Esophagus squamous epithelium (tissue), 5 donors: ENCODE measurements around the gene MYH14. TPM values are rescaled to one million over a fixed set of nuclear protein-coding genes. Genes with fewer than 3 reads are reported as not detected.
"Not testable (repeated sequence)": the region's sequence is repeated elsewhere in the genome, so short reads cannot be mapped to it uniquely, and the experiment has no call there.

Source experiments
- DNase-seq: peaks from one replicate; lab custom pipeline; 2025; lab: John Stamatoyannopoulos, UW
- H3K27ac ChIP-seq, 4 donors: fragments of 200-600 bp; sonication (generic); one replicate each; pipeline ENCODE4 v1.5.1; 2016 to 2019; ENCODE audit warnings: mild to moderate bottlenecking in 1 of 4
- H3K27me3 ChIP-seq, 4 donors: fragments of 200-600 bp; sonication (generic); 1 replicate in 3 of 4; 2 replicates in 1 of 4; pipeline versions ENCODE4 v1.5.1 to v1.6.0; 2017 to 2021; ENCODE audit warnings: antibody characterized with exemption in 1 of 4
- H3K36me3 ChIP-seq, 3 donors: fragments of 200-600 bp; sonication (generic); one replicate each; pipeline ENCODE4 v1.5.1; 2016 to 2019
- H3K4me1 ChIP-seq, 3 donors: fragments of 200-600 bp; sonication (generic); one replicate each; pipeline ENCODE4 v1.5.1; 2017 to 2019
- H3K4me3 ChIP-seq, 4 donors: fragments of 200-600 bp; sonication (generic); 1 replicate in 3 of 4; 2 replicates in 1 of 4; pipeline ENCODE4 v1.5.1; 2016 to 2019; ENCODE audit warnings: mild to moderate bottlenecking in 2 of 4, moderate library complexity in 1 of 4
- H3K9me3 ChIP-seq, 3 donors: fragments of 200-600 bp; sonication (generic); one replicate each; pipeline ENCODE4 v1.5.1; 2016 to 2019
- POLR2A ChIP-seq, 4 donors: fragments of 450-650 bp; IDR thresholded peaks; one replicate each; pipeline ENCODE4 v1.6.1; 2017; ENCODE audit warnings: antibody characterized with exemption in 4 of 4, mild to moderate bottlenecking in 4 of 4, moderate library complexity in 3 of 4
- WGBS, 2 donors: methylation state at CpG; one replicate each; pipeline ENCODE4 v1.1.5; 2018; 5-methylcytosine and 5-hydroxymethylcytosine counted together
- intact Hi-C: fragments of 100-400 bp; cut with DNase I; formaldehyde crosslinking; loops from one replicate; pipeline ENCODE4 v1.15.0; 2022
- total RNA-seq, 4 donors: library from RNA; depleted of rRNA; stranded (reverse); fragments of >200 nt; gene quantifications; one replicate each; pipeline ENCODE4 v1.1.0, GENCODE V29; 2016
- TF ChIP-seq, protein P1 (sequence below), 6 experiments: fragments of 450-650 bp in 4 of 6; fragments of 200-600 bp in 2 of 6; sonication (generic) in 2 of 6; IDR thresholded peaks; one replicate each; pipeline ENCODE4 v1.5.1; 2016 to 2019; ENCODE audit warnings: antibody characterized with exemption in 6 of 6, mild to moderate bottlenecking in 4 of 6, moderate library complexity in 4 of 6
- donor health status: DM: yes; HTN: yes; CAD: no.

MYH14 gene
- total RNA-seq, 4 donors from 2014 or later: 31.1 to 141 (median 39.0) TPM

DNA sequence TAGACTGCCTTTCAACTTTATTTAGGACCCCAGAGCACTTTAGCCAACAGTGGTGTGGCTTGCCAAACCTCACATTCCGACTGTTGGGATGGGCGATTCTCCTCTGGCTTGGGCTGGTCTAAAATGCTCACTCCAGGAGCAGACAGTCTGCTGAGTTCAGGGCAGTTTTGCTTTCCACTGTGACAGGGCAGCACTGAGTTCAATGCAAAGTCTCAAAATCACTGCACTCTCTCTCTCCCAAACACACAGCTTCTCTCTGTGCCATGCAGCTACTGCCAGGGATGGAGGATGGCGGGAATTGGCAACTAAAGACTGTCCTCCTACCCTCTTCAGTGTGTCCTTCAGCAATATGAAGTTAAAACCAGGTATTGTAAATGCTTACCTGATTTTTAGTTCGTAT, 148.8 kb downstream of the MYH14 start:
- DNase-seq: no peak
- TF ChIP-seq, protein P1, sequence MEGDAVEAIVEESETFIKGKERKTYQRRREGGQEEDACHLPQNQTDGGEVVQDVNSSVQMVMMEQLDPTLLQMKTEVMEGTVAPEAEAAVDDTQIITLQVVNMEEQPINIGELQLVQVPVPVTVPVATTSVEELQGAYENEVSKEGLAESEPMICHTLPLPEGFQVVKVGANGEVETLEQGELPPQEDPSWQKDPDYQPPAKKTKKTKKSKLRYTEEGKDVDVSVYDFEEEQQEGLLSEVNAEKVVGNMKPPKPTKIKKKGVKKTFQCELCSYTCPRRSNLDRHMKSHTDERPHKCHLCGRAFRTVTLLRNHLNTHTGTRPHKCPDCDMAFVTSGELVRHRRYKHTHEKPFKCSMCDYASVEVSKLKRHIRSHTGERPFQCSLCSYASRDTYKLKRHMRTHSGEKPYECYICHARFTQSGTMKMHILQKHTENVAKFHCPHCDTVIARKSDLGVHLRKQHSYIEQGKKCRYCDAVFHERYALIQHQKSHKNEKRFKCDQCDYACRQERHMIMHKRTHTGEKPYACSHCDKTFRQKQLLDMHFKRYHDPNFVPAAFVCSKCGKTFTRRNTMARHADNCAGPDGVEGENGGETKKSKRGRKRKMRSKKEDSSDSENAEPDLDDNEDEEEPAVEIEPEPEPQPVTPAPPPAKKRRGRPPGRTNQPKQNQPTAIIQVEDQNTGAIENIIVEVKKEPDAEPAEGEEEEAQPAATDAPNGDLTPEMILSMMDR (IDR thresholded peaks at IDR 0.05): no peak
- TF ChIP-seq POLR2A (IDR thresholded peaks at IDR 0.05): no peak
- Histone ChIP-seq H3K4me3 (no peak overlapping the region), H3K36me3 (no peaks in the 10 kb centered on the region), H3K4me1 (peaks cover 0 to 30% (median 2%) of the 10 kb centered on the region in 3 donors), H3K9me3 (no peaks in the 10 kb centered on the region), H3K27me3 (peaks cover 0 to under 1% (median 0%) of the 10 kb centered on the region in 4 donors), H3K27ac (no peak overlapping the region)
- intact Hi-C loops: no loop called here
- 56 to 71% methylated on average over 3 to 4 of the region's 4 CpGs for WGBS, 2 donors

DNA sequence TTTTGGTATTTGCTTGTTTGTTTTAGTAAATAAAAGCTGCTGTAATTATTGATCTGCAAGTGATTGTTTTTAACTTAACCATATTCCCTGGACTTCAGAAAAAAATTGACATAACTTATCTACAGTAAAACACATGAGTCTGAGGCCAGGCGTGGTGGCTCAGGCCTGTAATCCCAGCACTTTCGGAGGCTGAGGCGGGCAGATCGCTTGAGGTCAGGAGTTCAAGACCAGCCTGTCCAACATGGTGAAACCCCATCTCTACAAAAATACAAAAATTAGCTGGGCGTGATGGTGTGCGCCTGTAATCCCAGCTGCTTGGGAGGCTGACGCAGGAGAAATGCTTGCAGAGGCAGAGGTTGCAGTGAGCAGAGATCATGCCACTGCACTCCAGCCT, 150.1 kb downstream of the MYH14 start:
- H3K27ac ChIP-seq, H3K36me3 ChIP-seq, DNase-seq, H3K9me3 ChIP-seq, intact Hi-C loops, H3K4me3 ChIP-seq: not testable (repeated sequence)
- WGBS, 2 donors: 92 to 100% methylated on average over 4 to 6 of the region's 7 CpGs
- Histone ChIP-seq H3K4me1 (peaks cover 0 to 42% (median 2%) of the 10 kb centered on the region in 3 donors), H3K27me3 (peaks cover 0 to 11% (median 0%) of the 10 kb centered on the region in 4 donors)

DNA sequence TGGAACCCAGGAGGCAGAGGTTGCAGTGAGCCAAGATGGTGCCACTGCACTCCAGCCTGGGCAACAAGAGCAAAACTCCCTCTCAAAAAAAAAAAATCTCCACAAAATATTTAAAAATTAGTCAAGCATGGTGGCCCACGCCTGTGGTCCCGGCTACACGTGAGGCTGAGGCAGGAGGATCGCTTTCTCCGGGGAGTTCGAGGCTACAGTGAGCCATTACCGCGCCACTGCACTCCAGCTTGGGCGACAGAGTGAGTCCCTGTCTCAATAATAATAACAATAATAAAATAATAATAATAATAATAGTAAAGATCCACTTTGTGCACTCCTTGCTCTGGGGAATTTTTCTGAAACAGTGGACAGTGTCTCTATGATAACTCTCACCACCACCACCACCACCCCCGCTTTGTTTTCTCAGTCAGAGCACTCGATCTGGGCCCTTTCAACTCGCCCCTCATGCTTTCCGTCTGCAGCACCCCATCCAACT, 153.3 kb downstream of the MYH14 start:
- 32 to 35% methylated on average over 13 of the region's 13 CpGs for WGBS, 2 donors
- H3K9me3 ChIP-seq: no peaks in the 10 kb centered on the region
- TF ChIP-seq, protein P1 (IDR thresholded peaks at IDR 0.05): no peak
- TF ChIP-seq POLR2A (IDR thresholded peaks at IDR 0.05): no peak
- intact Hi-C loops: no loop called here
- H3K27ac ChIP-seq: no peak overlapping the region
- H3K4me3 ChIP-seq: peak overlapping the region in 3 of 4 donors; percentile 40 to 62 (median 41)
- H3K27me3 ChIP-seq: peaks cover 0 to 15% (median 0%) of the 10 kb centered on the region in 4 donors
- no peak for DNase-seq
- H3K36me3 ChIP-seq: no peaks in the 10 kb centered on the region
- H3K4me1 ChIP-seq: peaks cover 0 to 25% (median 0%) of the 10 kb centered on the region in 3 donors

DNA sequence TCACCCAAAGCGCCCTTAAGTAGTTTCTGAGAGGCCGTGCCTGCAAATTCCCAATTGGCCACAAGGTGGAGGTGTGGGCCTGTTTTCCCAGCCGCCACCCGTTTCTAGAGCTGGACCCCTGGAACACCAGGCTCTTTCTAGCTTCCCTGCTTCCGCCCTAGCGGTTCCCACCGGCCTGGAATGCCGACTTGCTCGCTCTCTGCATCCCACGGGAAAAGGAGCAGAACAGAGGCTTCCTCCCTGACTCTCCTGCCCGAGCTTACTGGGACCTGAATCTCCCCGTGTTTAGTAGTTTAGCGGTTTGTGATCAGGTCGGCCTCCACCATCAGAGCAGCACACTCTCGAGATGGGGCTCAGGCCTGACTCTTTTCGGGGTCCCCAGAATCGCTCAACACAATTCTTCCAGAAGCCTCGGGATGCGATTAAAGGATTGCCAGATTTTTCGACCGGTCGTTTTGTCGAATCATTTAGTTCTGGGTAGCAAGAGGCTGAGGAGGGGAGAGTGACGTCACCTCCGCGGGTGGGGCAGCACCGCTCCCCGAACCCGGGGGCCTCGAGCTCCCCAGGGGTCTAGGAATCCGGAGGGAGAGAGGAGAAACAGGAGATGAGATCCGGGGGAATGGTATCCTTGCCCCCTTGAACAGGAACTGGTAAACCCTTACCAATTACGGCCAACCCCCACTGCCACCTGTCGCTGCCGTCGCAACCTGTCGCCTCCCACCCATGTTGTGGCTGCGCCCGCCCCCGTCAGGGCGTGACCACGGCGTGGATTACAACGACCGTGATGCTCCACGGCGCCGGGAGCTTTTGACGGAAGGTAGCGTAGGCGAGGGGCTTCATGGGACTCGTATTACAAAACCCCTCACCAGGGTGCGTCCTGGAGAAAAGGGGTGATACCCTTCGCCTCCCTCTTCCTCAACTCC, 154.0 kb downstream of the MYH14 start:
- no peaks in the 10 kb centered on the region for H3K36me3 ChIP-seq
- 12 to 22% methylated on average over 6 to 28 of the region's 54 CpGs for WGBS, 2 donors
- intact Hi-C loops: no loop called here
- H3K4me1 ChIP-seq: peaks cover 0 to 25% (median 0%) of the 10 kb centered on the region in 3 donors
- TF ChIP-seq, protein P1 (IDR thresholded peaks at IDR 0.05): peak; percentile 85 to 95 (median 91)
- TF ChIP-seq POLR2A (IDR thresholded peaks at IDR 0.05): peak in 1 of 4 donors; percentile 46
- no peaks in the 10 kb centered on the region for H3K9me3 ChIP-seq
- DNase-seq: peak; percentile 28
- peak overlapping the region; percentile 26 to 62 (median 40) for H3K4me3 ChIP-seq
- H3K27me3 ChIP-seq: peaks cover 0 to 15% (median 0%) of the 10 kb centered on the region in 4 donors
- peak overlapping the region; percentile 60 to 87 (median 82) for H3K27ac ChIP-seq

DNA sequence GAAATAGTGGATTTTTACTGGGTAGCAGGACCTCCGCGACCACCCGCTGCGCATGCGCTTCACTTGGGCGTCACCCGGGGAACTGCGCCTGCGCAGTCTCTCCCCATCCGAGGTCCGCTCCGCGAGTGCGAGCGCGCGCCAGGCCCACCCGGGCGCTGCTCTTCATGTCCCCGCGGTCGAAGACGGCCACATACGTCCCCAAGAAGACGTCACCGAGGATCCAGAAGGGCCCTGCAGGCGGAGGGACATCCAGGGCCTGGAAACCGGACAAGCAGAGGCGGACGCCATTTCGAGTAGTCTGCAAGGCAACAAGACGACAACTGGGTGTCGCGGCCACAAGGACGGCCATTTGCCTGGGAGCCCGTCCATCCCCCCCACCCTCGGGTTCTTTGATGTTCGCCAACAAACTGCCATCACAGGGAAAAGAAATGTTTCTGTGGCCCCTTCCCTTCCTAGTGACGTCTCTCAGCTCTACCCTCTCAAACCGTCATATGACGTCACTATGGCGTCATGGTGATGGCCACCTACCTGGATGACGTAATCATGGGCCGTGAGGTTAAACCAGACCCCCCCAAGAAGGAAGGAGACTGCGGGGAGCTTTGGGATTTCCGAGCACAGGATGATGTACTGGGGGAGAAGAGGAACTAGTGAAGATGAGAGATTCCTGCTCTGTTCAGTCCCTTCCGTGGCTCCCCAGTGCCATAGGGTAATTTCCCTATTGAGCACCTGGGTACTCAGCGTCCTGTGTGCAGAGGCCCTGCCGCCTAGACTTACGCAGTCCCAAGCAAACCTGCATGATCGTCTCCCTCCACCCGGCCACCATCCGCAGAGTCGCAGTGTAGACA, 155.3 kb downstream of the MYH14 start:
- Histone ChIP-seq H3K27ac (peak overlapping the region in 3 of 4 donors; percentile 82 to 87 (median 83)), H3K4me1 (peaks cover 0 to 25% (median 0%) of the 10 kb centered on the region in 3 donors), H3K27me3 (peaks cover 0 to 15% (median 0%) of the 10 kb centered on the region in 4 donors), H3K36me3 (no peaks in the 10 kb centered on the region), H3K4me3 (peak overlapping the region; percentile 26 to 62 (median 40)), H3K9me3 (no peaks in the 10 kb centered on the region)
- WGBS, 2 donors: 43 to 48% methylated on average over 24 to 35 of the region's 54 CpGs
- no peak for DNase-seq
- TF ChIP-seq, protein P1 (IDR thresholded peaks at IDR 0.05): no peak
- peak in 1 of 4 donors; percentile 48 for TF ChIP-seq POLR2A (IDR thresholded peaks at IDR 0.05)
- intact Hi-C loops: no loop called here
